AG09319 (cell line): ENCODE measurements around the gene ZSCAN5C.
"Not testable (repeated sequence)": the region's sequence is repeated elsewhere in the genome, so short reads cannot be mapped to it uniquely, and the experiment has no call there.

Experiments
- DNase-seq: peaks from one replicate; pipeline ENCODE4 v3.0.0-alpha.2; 2010; ENCODE audit warnings: low read depth; ENCODE audit errors: extremely low read depth
- TF ChIP-seq, protein P1 (sequence below): IDR thresholded peaks from 2 replicates; pipeline ENCODE4 v1.5.1; 2011; ENCODE audit warnings: low read depth, mild to moderate bottlenecking, inconsistent platforms, low read length, moderate library complexity

Gene ZSCAN5C

DNA sequence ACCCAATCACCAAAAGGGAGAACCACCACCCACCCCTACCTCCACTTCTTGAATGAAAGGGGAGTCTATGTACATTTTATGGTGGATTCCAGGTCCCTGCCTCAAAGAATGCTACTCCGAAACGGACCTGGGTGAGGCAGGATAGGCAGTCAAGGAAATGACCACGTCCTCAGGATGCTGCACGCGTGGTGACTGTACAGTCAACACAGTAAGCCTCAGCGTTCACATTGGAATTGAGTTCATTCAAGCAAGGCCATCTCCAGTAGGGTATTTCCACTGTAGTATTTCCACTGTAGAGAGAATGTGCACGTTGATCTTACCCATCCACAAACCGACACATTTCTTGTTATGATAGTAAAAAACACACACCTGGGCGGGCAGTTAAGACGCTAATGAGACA is 16.9 kb downstream of the ZSCAN5C start:
- TF ChIP-seq, protein P1, sequence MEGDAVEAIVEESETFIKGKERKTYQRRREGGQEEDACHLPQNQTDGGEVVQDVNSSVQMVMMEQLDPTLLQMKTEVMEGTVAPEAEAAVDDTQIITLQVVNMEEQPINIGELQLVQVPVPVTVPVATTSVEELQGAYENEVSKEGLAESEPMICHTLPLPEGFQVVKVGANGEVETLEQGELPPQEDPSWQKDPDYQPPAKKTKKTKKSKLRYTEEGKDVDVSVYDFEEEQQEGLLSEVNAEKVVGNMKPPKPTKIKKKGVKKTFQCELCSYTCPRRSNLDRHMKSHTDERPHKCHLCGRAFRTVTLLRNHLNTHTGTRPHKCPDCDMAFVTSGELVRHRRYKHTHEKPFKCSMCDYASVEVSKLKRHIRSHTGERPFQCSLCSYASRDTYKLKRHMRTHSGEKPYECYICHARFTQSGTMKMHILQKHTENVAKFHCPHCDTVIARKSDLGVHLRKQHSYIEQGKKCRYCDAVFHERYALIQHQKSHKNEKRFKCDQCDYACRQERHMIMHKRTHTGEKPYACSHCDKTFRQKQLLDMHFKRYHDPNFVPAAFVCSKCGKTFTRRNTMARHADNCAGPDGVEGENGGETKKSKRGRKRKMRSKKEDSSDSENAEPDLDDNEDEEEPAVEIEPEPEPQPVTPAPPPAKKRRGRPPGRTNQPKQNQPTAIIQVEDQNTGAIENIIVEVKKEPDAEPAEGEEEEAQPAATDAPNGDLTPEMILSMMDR, result no peak
- DNase-seq, result no peak

DNA sequence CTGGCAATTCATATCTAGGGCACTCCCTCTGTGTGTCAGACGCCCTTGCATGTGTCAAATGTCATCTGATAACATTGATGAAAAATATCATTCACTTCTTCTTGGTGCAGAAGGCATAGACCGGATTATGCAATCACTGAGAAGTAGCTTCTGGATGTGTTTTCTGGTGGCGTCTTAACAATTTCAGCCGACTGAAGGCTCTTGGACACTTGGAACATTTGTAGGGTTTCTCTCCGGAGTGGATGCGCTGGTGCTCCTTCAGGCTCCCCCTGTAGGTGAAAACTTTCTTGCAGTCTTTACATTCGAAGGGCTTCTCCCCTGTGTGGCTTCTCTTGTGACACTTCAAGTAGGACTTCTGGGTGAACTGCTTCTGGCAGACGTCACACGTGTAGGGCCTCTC is 19.4 kb downstream of the ZSCAN5C start:
- DNase-seq, result not testable (repeated sequence)

DNA sequence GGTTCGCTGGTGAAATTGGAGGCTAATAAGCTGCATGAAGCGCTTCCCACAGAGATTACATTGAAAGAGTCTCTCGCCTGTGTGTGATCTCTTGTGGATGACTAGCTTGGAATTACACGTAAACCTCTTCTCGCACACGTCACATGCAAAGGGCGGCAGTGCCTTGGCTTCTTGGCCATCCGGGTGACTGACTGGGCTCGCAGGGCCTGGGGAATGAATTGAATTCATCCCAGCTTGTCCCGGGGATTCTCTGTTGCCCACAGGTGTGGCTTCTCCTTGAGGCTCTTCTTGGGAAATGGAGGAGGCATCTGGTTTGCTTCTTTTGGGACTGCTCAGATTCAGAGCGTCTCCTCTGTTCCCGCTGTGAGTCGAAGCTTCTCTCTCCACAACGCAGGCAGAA is 19.8 kb downstream of the ZSCAN5C start:
- no peak for DNase-seq
- TF ChIP-seq, protein P1, result no peak

DNA sequence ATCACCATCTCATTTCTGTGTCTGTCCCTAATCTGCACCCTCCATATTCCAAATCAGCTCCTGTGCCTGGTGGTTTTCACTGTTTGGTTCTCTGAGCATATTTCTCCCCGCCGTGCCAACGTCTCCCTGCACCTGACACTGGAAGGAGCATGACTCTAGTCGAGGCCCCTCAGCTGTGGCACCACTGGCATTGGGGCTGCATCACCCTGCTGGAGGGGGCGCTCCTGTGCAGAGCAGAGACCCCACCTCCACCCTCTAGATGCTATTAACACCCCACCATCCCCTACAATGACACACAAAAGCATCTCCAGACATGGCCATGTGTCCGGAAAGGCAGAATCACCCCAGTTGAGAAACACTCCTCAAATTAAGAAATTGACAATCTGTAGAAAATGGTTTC is 20.8 kb downstream of the ZSCAN5C start:
- TF ChIP-seq, protein P1, result no peak
- DNase-seq, result no peak

DNA sequence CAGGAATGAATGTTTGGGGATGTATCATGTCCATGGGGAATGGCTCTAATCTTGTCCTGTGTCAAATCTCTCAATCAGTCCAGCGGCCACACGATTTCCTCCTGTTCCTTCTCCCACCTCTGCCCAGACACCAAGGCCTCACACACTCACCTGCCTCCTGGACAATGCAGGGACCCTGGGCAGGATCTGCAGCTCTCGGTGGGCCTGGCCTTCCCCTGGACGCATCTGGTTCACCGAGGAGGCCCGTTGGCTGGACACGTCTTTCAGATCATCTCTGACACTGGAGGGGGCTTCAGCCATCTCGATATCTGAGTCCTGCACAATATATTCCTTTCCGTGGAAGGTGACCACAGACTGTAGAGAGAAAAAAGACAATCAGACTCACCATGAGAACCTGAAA is 21.4 kb downstream of the ZSCAN5C start:
- no peak for DNase-seq
- TF ChIP-seq, protein P1, result no peak

DNA sequence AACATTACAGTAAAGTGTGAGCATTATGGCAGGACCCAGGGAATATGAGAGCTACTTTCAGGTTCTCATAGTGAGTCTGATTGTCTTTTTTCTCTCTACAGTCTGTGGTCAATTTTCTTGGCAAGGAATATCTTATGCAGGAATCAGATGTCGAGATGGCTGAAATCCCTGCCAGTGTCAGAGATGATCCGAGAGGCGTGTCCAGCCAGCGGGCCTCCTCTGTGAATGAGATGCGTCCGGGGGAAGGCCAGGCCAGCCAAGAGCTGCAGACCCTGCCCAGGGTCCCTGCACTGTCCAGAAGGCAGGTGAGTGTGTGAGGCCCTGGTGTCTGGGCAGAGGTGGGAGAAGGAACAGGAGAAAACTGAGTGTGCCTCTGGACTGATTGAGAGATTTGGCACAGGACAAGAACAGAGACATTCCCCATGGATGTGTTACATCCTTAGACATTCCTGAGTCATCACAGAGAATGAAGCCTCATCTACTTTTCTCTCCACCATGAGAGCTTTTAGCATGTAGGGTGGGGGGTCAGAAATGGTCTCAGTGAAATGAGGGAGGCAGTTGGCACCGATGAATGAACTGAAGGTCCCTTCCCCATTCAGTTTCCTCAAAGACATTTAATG is 43.2 kb downstream of the ZSCAN5C start:
- no peak for DNase-seq
- TF ChIP-seq, protein P1, result no peak

DNA sequence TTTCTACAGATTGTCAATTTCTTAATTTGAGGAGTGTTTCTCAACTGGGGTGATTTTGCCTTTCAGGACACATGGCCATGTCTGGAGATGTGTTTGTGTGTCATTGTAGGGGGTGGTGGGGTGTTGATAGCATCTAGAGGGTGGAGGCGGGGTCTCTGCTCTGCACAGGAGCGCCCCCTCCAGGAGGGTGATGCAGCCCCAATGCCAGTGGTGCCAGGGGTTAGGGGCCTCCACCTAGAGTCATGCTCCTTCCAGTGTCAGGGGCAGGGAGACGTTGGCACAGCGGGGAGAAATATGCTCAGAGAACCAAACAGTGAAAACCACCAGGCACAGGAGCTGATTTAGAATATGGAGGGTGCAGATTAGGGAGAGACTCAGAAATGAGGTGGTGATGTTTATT is 43.7 kb downstream of the ZSCAN5C start:
- not testable (repeated sequence) for DNase-seq

DNA sequence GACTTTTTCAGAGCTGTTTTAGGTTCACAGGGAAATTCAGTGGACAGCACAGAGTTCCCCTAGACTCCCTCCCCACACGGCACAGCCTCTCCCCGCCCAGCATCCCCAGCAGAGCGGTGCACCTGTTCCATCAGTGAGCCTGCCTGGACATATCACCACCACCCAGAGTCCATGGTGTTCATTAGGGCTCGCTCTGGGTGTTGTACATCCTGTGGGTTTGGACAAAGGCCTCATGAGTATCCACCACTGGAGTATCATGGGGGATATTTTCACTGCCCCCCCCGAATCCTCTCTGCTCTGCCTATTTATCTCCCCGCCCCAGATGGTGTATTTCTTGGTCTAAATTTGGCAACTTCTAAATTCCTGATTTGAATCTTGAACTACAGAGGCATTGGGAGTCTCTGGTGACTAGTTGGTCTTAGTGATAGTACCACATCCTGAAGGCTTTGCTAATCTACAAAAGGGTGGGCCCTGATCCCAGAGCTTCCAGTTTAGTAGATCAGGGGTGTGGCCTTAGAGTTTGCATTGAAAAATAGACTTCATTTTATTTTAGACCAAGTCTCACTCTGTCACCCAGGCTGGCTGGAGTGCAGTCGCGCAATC is 46.8 kb downstream of the ZSCAN5C start:
- not testable (repeated sequence) for DNase-seq

DNA sequence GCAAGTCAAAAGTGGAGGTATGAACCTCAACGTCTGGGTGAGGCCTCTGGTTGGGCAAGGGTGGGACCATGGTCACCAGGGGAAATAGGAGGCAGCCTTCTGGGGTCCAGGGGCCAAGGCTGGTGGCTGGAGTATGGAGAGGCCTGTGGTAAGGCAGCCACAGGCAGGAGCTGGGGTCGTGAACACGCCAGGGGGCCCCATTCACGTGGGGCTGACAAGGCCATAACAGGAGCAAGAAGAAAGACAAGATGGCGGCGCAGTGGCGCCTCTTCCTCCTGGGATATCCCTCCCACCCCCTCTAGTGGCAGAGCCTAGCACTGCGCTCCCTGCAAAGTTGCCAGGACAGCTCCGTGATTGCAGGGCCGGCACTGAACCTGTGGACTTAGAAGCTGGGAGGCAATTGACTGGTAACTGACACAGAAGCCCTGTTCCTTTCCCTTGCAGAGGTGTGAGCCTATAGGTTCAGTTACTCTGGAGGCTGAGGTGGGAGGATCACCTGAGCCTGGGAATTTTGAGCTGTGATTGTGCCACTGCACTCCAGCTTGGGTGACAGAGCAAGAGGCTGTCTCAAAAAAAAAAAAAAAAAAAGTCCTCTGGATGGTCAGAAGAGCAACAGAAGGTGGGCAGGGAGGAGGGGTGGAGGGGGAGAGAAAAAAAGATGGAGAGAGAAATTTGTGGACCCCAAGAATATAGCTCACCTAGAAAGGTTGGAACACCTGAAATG is 50.8 kb downstream of the ZSCAN5C start:
- TF ChIP-seq, protein P1, result peak; percentile 84
- peak; percentile 22 for DNase-seq
